ENCODE data around the gene AKAP7.

DNA sequence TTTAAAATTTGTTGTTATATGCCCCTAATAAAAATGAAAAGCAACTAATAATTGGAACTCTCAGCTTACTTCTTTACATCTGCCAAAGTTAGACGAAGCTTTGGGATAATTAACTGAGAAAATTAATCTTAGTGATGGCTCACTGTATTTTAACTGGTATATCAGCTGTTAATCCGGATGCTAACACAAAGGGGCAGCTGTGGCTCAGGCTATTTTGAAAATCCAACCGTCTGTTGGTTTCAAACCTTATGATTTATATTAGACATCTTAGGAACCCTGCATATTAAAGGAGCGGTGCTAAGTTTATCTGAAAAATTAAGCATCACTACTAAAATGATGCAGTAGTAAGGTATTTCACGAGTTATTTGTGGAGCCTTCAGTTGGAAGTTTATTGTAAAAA, 96.6 kb downstream of the AKAP7 start:
- TF ChIP-seq RAD21 (conservative IDR thresholded peaks at IDR 0.05): no peak
- TF ChIP-seq POLR2AphosphoS5 (IDR thresholded peaks at IDR 0.05): no peak
- TF ChIP-seq TAF1 (IDR thresholded peaks at IDR 0.05; ENCODE audit: low read depth): no peak
- TF ChIP-seq, protein P1, sequence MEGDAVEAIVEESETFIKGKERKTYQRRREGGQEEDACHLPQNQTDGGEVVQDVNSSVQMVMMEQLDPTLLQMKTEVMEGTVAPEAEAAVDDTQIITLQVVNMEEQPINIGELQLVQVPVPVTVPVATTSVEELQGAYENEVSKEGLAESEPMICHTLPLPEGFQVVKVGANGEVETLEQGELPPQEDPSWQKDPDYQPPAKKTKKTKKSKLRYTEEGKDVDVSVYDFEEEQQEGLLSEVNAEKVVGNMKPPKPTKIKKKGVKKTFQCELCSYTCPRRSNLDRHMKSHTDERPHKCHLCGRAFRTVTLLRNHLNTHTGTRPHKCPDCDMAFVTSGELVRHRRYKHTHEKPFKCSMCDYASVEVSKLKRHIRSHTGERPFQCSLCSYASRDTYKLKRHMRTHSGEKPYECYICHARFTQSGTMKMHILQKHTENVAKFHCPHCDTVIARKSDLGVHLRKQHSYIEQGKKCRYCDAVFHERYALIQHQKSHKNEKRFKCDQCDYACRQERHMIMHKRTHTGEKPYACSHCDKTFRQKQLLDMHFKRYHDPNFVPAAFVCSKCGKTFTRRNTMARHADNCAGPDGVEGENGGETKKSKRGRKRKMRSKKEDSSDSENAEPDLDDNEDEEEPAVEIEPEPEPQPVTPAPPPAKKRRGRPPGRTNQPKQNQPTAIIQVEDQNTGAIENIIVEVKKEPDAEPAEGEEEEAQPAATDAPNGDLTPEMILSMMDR (IDR thresholded peaks at IDR 0.05; ENCODE audit: poor library complexity, severe bottlenecking): no peak
- TF ChIP-seq MXI1 (conservative IDR thresholded peaks at IDR 0.05; ENCODE audit: poor library complexity, severe bottlenecking): no peak
- TF ChIP-seq, protein P2, sequence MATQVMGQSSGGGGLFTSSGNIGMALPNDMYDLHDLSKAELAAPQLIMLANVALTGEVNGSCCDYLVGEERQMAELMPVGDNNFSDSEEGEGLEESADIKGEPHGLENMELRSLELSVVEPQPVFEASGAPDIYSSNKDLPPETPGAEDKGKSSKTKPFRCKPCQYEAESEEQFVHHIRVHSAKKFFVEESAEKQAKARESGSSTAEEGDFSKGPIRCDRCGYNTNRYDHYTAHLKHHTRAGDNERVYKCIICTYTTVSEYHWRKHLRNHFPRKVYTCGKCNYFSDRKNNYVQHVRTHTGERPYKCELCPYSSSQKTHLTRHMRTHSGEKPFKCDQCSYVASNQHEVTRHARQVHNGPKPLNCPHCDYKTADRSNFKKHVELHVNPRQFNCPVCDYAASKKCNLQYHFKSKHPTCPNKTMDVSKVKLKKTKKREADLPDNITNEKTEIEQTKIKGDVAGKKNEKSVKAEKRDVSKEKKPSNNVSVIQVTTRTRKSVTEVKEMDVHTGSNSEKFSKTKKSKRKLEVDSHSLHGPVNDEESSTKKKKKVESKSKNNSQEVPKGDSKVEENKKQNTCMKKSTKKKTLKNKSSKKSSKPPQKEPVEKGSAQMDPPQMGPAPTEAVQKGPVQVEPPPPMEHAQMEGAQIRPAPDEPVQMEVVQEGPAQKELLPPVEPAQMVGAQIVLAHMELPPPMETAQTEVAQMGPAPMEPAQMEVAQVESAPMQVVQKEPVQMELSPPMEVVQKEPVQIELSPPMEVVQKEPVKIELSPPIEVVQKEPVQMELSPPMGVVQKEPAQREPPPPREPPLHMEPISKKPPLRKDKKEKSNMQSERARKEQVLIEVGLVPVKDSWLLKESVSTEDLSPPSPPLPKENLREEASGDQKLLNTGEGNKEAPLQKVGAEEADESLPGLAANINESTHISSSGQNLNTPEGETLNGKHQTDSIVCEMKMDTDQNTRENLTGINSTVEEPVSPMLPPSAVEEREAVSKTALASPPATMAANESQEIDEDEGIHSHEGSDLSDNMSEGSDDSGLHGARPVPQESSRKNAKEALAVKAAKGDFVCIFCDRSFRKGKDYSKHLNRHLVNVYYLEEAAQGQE (IDR thresholded peaks at IDR 0.05; ENCODE audit: borderline replicate concordance): no peak
- TF ChIP-seq EP300 (conservative IDR thresholded peaks at IDR 0.05; ENCODE audit: poor library complexity, severe bottlenecking): no peak
- no peak for TF ChIP-seq EZH2 (IDR thresholded peaks at IDR 0.05; ENCODE audit: borderline replicate concordance, insufficient read depth, low read length, poor library complexity, severe bottlenecking)

All from neural cell (in vitro differentiated cells).